Activated CD8-positive, alpha-beta T cell treated with anti-CD3 and anti-CD28 coated beads for 36 hours (primary cell): ENCODE results near the gene PIP5K1B. TPM values are rescaled to one million over a fixed set of nuclear protein-coding genes. Genes with fewer than 3 reads are reported as not detected.
A peak's percentile ranks its signal among the peaks of the same experiment; 100 is the strongest.

ENCODE experiments used
- ATAC-seq: fragments of 200-7000 bp; cut with Tn5 transposase; one replicate; pipeline ENCODE4 v1.10.0; 2021; ENCODE audit warnings: mild to moderate bottlenecking, moderate library complexity
- CTCF ChIA-PET: fragments of 350-600 bp; sonication (Branson Sonifier 250); formaldehyde crosslinking; loops from one replicate; lab custom pipeline; 2021; ENCODE audit warnings: antibody characterized with exemption; lab: Charles Lee
- POLR2A ChIA-PET: fragments of 350-600 bp; sonication (Branson Sonifier 250); formaldehyde crosslinking; loops from one replicate; lab custom pipeline; 2021; ENCODE audit warnings: antibody characterized with exemption; lab: Charles Lee
- DNase-seq: peaks from one replicate; pipeline ENCODE4 v3.0.0-alpha.2; 2020
- H3K27ac Mint-ChIP-seq: one replicate; pipeline ENCODE4 v1.8.0; 2021; ENCODE audit warnings: mild to moderate bottlenecking, mixed read lengths
- H3K27me3 Mint-ChIP-seq: one replicate; pipeline ENCODE4 v1.8.0; 2021; ENCODE audit warnings: mixed read lengths
- H3K36me3 Mint-ChIP-seq: one replicate; pipeline ENCODE4 v1.8.0; 2021; ENCODE audit warnings: low read depth, mixed read lengths
- H3K4me1 Mint-ChIP-seq: one replicate; pipeline ENCODE4 v1.8.0; 2021; ENCODE audit warnings: low read depth, mixed read lengths
- H3K4me3 Mint-ChIP-seq: one replicate; pipeline ENCODE4 v1.8.0; 2021; ENCODE audit warnings: mild to moderate bottlenecking, moderate library complexity, mixed read lengths
- H3K9me3 Mint-ChIP-seq: one replicate; pipeline ENCODE4 v1.8.0; 2021; ENCODE audit warnings: mixed read lengths
- CTCF ChIP-seq: fragments of 200-600 bp; IDR thresholded peaks from one replicate; pipeline ENCODE4 v1.8.0; 2022; ENCODE audit warnings: antibody characterized with exemption, mild to moderate bottlenecking
- intact Hi-C: fragments of 100-400 bp; cut with micrococcal nuclease; formaldehyde crosslinking; loops from one replicate; pipeline ENCODE4 v1.10.0; 2022
- total RNA-seq, 2 experiments: library from RNA; stranded (reverse); gene quantifications; one replicate each; pipeline ENCODE4 v1.2.3, GENCODE V29; 2021

The PIP5K1B gene
- total RNA-seq, 2 experiments from 2014 or later = 0.43 to 0.98 TPM

- peaks cover 1% of the 10 kb centered on the region for H3K27me3 Mint-ChIP-seq
- DNase-seq (peak; percentile 59), ATAC-seq (no peak)
- intact Hi-C loops = no loop called here
- peaks cover 5% of the 10 kb centered on the region for H3K4me1 Mint-ChIP-seq
- POLR2A ChIA-PET = no interaction called here
- no peak overlapping the region for H3K4me3 Mint-ChIP-seq
- CTCF ChIA-PET = interaction anchor here (0.6 to 1.6 kb wide), 9 partner anchors 9 to 155 kb away, joined by 3 to 5 read pairs (median 4); no protein-coding TSS in a partner anchor
- H3K36me3 Mint-ChIP-seq = no peaks in the 10 kb centered on the region
- H3K27ac Mint-ChIP-seq = no peak overlapping the region
- peak; percentile 53 for TF ChIP-seq CTCF
- H3K9me3 Mint-ChIP-seq = no peaks in the 10 kb centered on the region
Observed at GRCh38 chr9:68844631-68845612, 139.9 kb downstream of the PIP5K1B start.

GRCh38 chr9:68847765-68848164 is 142.7 kb downstream of the PIP5K1B start:
- DNase-seq (no peak), ATAC-seq (no peak)
- no peak for TF ChIP-seq CTCF
- ChIA-PET POLR2A (no interaction called here), CTCF (interaction anchor here (1.2 kb wide), 1 partner anchor 68 kb away, joined by 3 read pairs; a partner anchor contains a TSS)
- Mint-ChIP-seq H3K27me3 (peaks cover 1% of the 10 kb centered on the region), H3K4me3 (no peak overlapping the region), H3K4me1 (peaks cover 5% of the 10 kb centered on the region), H3K36me3 (no peaks in the 10 kb centered on the region), H3K9me3 (no peaks in the 10 kb centered on the region), H3K27ac (no peak overlapping the region)
- intact Hi-C loops = no loop called here

GRCh38 chr9:68851657-68852056 is 146.6 kb downstream of the PIP5K1B start:
- no peaks in the 10 kb centered on the region for H3K36me3 Mint-ChIP-seq
- TF ChIP-seq CTCF = no peak
- intact Hi-C loops = no loop called here
- ATAC-seq (no peak), DNase-seq (no peak)
- ChIA-PET CTCF (no interaction called here), POLR2A (no interaction called here)
- H3K9me3 Mint-ChIP-seq = no peaks in the 10 kb centered on the region
- no peak overlapping the region for H3K4me3 Mint-ChIP-seq
- H3K27me3 Mint-ChIP-seq = peaks cover 7% of the 10 kb centered on the region
- H3K27ac Mint-ChIP-seq = no peak overlapping the region
- H3K4me1 Mint-ChIP-seq = no peaks in the 10 kb centered on the region

- no peak for TF ChIP-seq CTCF
- ChIA-PET CTCF (no interaction called here), POLR2A (no interaction called here)
- no peak overlapping the region for H3K27ac Mint-ChIP-seq
- no peak overlapping the region for H3K4me3 Mint-ChIP-seq
- no peak for DNase-seq
- no peak for ATAC-seq
- H3K9me3 Mint-ChIP-seq = no peaks in the 10 kb centered on the region
- H3K4me1 Mint-ChIP-seq = no peaks in the 10 kb centered on the region
- H3K36me3 Mint-ChIP-seq = no peaks in the 10 kb centered on the region
- intact Hi-C loops = no loop called here
- peaks cover 7% of the 10 kb centered on the region for H3K27me3 Mint-ChIP-seq
Observed at GRCh38 chr9:68852941-68853340, 147.9 kb downstream of the PIP5K1B start.

GRCh38 chr9:68859347-68859746 is 154.3 kb downstream of the PIP5K1B start:
- H3K27ac Mint-ChIP-seq = no peak overlapping the region
- intact Hi-C loops = no loop called here
- H3K9me3 Mint-ChIP-seq = no peaks in the 10 kb centered on the region
- DNase-seq = no peak
- POLR2A ChIA-PET = no interaction called here
- no peak for ATAC-seq
- H3K27me3 Mint-ChIP-seq = peaks cover 4% of the 10 kb centered on the region
- H3K4me1 Mint-ChIP-seq = no peaks in the 10 kb centered on the region
- H3K4me3 Mint-ChIP-seq = no peak overlapping the region
- no peaks in the 10 kb centered on the region for H3K36me3 Mint-ChIP-seq
- CTCF ChIA-PET = no interaction called here
- no peak for TF ChIP-seq CTCF
